GM18867 (cell line): Measurements from ENCODE around the gene CCNA2.
A peak's percentile ranks its signal among the peaks of the same experiment; 100 is the strongest.

Experiments used
- ATAC-seq: cut with Tn5 transposase; IDR thresholded peaks from one replicate; pipeline ENCODE4 v1.9.1; 2021; ENCODE audit warnings: mild to moderate bottlenecking, moderate library complexity; ENCODE audit not compliant: unreplicated experiment

The CCNA2 gene

GRCh38 chr4:121777625-121778024 lies 46.1 kb downstream of the CCNA2 start:
- ATAC-seq = peak; percentile 48

- ATAC-seq = peak; percentile 44
These were observed 46.9 kb downstream of the CCNA2 start for GRCh38 chr4:121776610-121777401.

DNA sequence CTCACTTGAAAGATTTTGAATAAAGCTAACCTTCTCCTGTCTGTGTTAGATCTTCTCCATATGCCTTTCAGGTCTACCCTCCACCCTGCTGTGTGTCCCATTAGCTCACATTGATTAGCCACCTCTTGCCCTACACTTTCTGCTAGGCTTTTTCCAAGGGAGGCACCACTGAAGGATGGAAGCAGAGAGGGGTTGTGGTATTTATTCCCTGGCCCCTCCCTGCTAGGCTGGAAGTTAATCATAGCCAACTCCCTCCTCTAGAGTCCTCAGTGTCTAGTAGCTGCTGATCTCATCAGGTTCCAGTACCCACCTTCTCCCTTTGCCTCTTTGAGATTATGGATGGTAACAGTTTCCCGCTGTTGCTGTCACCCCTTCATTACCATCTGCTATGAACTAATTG lies 49.8 kb downstream of the CCNA2 start:
- no peak for ATAC-seq

DNA sequence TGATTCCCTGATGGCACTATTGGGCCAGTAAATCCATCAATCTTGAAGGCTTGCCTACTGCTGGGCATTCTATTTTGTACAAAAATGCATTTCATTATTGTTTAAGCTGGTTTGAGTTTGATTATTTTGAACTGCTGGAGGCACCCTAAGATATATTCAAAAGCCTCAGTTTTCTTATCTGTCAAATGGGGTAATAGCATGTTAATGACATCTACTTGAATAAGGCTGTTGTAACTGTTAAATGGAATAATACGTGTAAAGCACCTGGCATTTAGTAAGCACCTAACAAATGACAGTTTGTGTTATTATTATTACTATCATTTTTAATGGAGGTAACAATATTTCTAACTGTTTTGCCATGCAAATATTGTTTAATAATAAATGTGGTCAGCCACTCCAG lies 51.8 kb downstream of the CCNA2 start:
- no peak for ATAC-seq

GRCh38 chr4:121769341-121769740 lies 54.3 kb downstream of the CCNA2 start:
- ATAC-seq = no peak

GRCh38 chr4:121767166-121767565 lies 56.5 kb downstream of the CCNA2 start:
- ATAC-seq = no peak
